ENCODE data around the gene CCDC40. TPM values are rescaled to one million over a fixed set of nuclear protein-coding genes. Genes with fewer than 3 reads are reported as not detected.

The CCDC40 gene
- total RNA-seq, 1 experiment from 2014 or later: 3.9 TPM

DNA sequence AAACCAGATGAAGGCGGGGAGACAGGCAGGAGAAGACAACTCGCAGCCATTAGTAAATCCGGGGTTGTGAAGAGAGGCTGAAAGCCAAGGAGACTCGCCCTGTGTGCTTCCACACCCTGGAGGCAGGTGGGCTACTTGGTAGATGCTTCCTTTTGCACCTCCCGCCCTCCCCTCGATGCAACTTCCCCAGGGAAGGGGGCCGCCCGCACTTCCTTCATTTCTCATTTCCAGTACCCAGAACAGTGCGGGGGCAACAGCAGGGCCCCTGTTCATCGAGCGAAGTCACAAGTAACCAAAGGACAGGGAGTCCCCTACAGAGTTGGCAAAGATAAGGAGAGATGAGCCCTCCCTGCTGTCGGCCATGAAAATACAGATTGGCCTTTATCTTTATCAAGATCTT is 25.0 kb downstream of the CCDC40 start:
- Histone ChIP-seq H3K4me3 (ENCODE audit: low read depth, low read length) (no peak overlapping the region), H3K9me3 (no peaks in the 10 kb centered on the region), H3K27me3 (replicated peaks; ENCODE audit: control insufficient read depth, insufficient read depth, low read length) (no peaks in the 10 kb centered on the region), H3K4me1 (no peaks in the 10 kb centered on the region), H3K36me3 (ENCODE audit: control insufficient read depth, insufficient read depth, low read length) (no peaks in the 10 kb centered on the region)
- H3K9me3 Mint-ChIP-seq (ENCODE audit: unreplicated experiment): no peaks in the 10 kb centered on the region
- H3K36me3 Mint-ChIP-seq (ENCODE audit: insufficient read depth, unreplicated experiment): no peaks in the 10 kb centered on the region
- ChIA-PET CTCF (no interaction called here), POLR2A (interaction anchor here (0.6 kb wide), 1 partner anchor 27 kb away, joined by 3 read pairs; no protein-coding TSS in a partner anchor)
- no TSS peak for BruUV-seq (replicated peaks)
- intact Hi-C loops (cut with micrococcal nuclease; ENCODE audit: unreplicated experiment): no loop called here
- H3K27ac Mint-ChIP-seq (ENCODE audit: unreplicated experiment): no peak overlapping the region
- H3K4me1 Mint-ChIP-seq (ENCODE audit: low read depth, unreplicated experiment): no peaks in the 10 kb centered on the region
- DNase-seq: no peak
- H3K4me3 Mint-ChIP-seq (ENCODE audit: unreplicated experiment): no peak overlapping the region
- TF ChIP-seq, protein P1, sequence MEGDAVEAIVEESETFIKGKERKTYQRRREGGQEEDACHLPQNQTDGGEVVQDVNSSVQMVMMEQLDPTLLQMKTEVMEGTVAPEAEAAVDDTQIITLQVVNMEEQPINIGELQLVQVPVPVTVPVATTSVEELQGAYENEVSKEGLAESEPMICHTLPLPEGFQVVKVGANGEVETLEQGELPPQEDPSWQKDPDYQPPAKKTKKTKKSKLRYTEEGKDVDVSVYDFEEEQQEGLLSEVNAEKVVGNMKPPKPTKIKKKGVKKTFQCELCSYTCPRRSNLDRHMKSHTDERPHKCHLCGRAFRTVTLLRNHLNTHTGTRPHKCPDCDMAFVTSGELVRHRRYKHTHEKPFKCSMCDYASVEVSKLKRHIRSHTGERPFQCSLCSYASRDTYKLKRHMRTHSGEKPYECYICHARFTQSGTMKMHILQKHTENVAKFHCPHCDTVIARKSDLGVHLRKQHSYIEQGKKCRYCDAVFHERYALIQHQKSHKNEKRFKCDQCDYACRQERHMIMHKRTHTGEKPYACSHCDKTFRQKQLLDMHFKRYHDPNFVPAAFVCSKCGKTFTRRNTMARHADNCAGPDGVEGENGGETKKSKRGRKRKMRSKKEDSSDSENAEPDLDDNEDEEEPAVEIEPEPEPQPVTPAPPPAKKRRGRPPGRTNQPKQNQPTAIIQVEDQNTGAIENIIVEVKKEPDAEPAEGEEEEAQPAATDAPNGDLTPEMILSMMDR (IDR thresholded peaks at IDR 0.05; ENCODE audit: insufficient read depth in 1 of 2, low read depth in 1 of 2, low read length in 1 of 2, severe bottlenecking in 1 of 2, unreplicated experiment in 1 of 2): no peak
- no peaks in the 10 kb centered on the region for H3K27me3 Mint-ChIP-seq (ENCODE audit: insufficient read depth, unreplicated experiment)

DNA sequence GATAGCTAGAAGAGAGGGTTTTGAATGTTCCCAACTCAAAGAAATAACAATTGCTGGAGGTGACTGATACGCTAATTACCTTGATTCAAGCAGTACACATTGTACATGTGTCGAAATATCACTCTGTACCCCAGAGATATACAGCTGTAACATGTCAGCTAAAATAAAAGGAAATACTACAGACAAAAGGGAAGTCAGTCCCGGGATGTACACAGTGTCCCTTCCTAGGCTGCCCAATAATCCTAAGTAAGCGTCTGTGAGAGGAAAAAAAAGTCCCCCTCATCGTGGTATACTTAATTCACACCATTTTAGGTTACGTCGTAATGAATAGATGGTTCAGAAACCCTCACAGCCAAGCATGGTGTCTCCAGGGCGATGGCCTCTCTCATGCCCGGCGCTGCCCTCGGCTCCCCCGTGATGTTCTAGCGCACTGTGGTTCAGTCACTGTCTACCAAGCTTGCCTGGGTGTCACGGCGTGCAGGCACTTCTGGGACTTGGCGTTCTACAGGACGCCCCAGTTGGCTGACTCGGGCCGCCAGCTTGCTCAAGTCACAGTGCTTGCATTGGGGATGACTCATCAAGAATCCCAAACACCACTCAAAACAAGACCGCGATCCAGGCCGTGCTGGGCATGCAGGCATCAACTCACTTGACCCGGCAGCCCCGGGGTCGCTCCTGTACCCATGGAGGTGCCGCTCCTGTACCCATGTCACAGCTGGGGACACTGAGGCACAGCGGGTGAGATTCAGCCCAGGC is 27.6 kb downstream of the CCDC40 start:
- H3K9me3 ChIP-seq: no peaks in the 10 kb centered on the region
- Mint-ChIP-seq H3K27ac (ENCODE audit: unreplicated experiment) (no peak overlapping the region), H3K4me3 (ENCODE audit: unreplicated experiment) (no peak overlapping the region), H3K4me1 (ENCODE audit: low read depth, unreplicated experiment) (peaks cover 3% of the 10 kb centered on the region), H3K27me3 (ENCODE audit: insufficient read depth, unreplicated experiment) (no peaks in the 10 kb centered on the region), H3K9me3 (ENCODE audit: unreplicated experiment) (no peaks in the 10 kb centered on the region), H3K36me3 (ENCODE audit: insufficient read depth, unreplicated experiment) (no peaks in the 10 kb centered on the region)
- H3K27me3 ChIP-seq (replicated peaks; ENCODE audit: control insufficient read depth, insufficient read depth, low read length): no peaks in the 10 kb centered on the region
- ChIA-PET POLR2A (no interaction called here), CTCF (no interaction called here)
- H3K36me3 ChIP-seq (ENCODE audit: control insufficient read depth, insufficient read depth, low read length): no peaks in the 10 kb centered on the region
- no TSS peak for BruUV-seq (replicated peaks)
- TF ChIP-seq, protein P1 (IDR thresholded peaks at IDR 0.05; ENCODE audit: insufficient read depth in 1 of 2, low read depth in 1 of 2, low read length in 1 of 2, severe bottlenecking in 1 of 2, unreplicated experiment in 1 of 2): no peak
- intact Hi-C loops (cut with micrococcal nuclease; ENCODE audit: unreplicated experiment): no loop called here
- no peak overlapping the region for H3K4me3 ChIP-seq (ENCODE audit: low read depth, low read length)
- 0 out of 2 replicates have a peak, but pooled peaks cover 6% of the 10 kb centered on the region for H3K4me1 ChIP-seq
- no peak for DNase-seq

DNA sequence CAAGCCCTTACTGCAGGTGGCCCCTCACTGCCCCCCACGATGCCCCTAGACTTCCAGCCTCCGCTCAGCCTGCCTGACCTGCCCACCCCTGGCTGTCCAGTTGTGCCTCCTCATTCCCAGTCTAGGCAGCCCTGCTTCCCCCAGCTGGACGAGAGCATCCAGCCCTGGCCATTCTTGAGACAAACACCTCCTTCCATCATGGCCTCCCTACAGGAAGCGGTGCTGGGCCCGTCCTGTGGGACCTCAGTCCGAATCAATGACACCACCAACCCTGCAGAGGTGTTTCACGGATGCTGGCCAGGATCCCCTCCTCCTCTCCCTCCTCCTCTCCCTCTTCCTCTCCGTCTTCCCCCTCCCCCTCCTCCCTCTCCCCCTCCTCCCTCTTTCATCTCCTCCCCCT is 28.3 kb downstream of the CCDC40 start:
- H3K27me3 ChIP-seq (replicated peaks; ENCODE audit: control insufficient read depth, insufficient read depth, low read length): no peaks in the 10 kb centered on the region
- no peaks in the 10 kb centered on the region for H3K9me3 ChIP-seq
- Mint-ChIP-seq H3K4me1 (ENCODE audit: low read depth, unreplicated experiment) (peaks cover 5% of the 10 kb centered on the region), H3K27ac (ENCODE audit: unreplicated experiment) (no peak overlapping the region), H3K36me3 (ENCODE audit: insufficient read depth, unreplicated experiment) (no peaks in the 10 kb centered on the region), H3K27me3 (ENCODE audit: insufficient read depth, unreplicated experiment) (no peaks in the 10 kb centered on the region), H3K4me3 (ENCODE audit: unreplicated experiment) (no peak overlapping the region), H3K9me3 (ENCODE audit: unreplicated experiment) (no peaks in the 10 kb centered on the region)
- CTCF ChIA-PET: no interaction called here
- 0 out of 2 replicates have a peak, but pooled peaks cover 9% of the 10 kb centered on the region for H3K4me1 ChIP-seq
- POLR2A ChIA-PET: no interaction called here
- BruUV-seq (replicated peaks): no TSS peak
- no peaks in the 10 kb centered on the region for H3K36me3 ChIP-seq (ENCODE audit: control insufficient read depth, insufficient read depth, low read length)
- DNase-seq: no peak
- intact Hi-C loops (cut with micrococcal nuclease; ENCODE audit: unreplicated experiment): no loop called here
- TF ChIP-seq, protein P1 (IDR thresholded peaks at IDR 0.05; ENCODE audit: insufficient read depth in 1 of 2, low read depth in 1 of 2, low read length in 1 of 2, severe bottlenecking in 1 of 2, unreplicated experiment in 1 of 2): no peak
- no peak overlapping the region for H3K4me3 ChIP-seq (ENCODE audit: low read depth, low read length)
